HepG2 (cell line): ENCODE results near the gene PLEKHA5. TPM values are rescaled to one million over a fixed set of nuclear protein-coding genes. Genes with fewer than 3 reads are reported as not detected.
"Not testable (repeated sequence)": the region's sequence is repeated elsewhere in the genome, so short reads cannot be mapped to it uniquely, and the experiment has no call there.

ENCODE experiments used
- ATAC-seq: fragments of 200-7000 bp; cut with Tn5 transposase; 3 replicates; pipeline ENCODE4 v1.9.1; 2020; ENCODE audit warnings: mild to moderate bottlenecking, moderate library complexity
- BruUV-seq: library from RNA; stranded (reverse); fragments of 400-500 nt; replicated peaks from 2 replicates; lab custom pipeline; 2021; lab: Mats Ljungman, UMichigan
- CTCF ChIA-PET: fragments of 300-600 bp; formaldehyde crosslinking; extraction: SDS; loops from one replicate; lab custom pipeline; 2021; ENCODE audit warnings: low total read pairs, inconsistent platforms, low intra/inter-chr PET ratio; lab: Yijun Ruan, JAX
- POLR2A ChIA-PET: fragments of 350-600 bp; sonication (Branson Sonifier 250); formaldehyde crosslinking; loops from one replicate; lab custom pipeline; 2020; ENCODE audit warnings: antibody characterized with exemption, inconsistent platforms; lab: Yijun Ruan, JAX
- DNase-seq: peaks from one replicate; pipeline ENCODE4 v3.0.0-alpha.2; 2015; ENCODE audit warnings: low spot score
- FAIRE-seq: peaks from 3 replicates; lab custom pipeline; 2011; peaks lifted over from hg19 to GRCh38; lab: Jason Lieb, UNC
- H2AFZ ChIP-seq: one replicate; pipeline ENCODE4 v1.6.1; 2011; ENCODE audit warnings: low read length, inconsistent platforms
- H3K27ac ChIP-seq: fragments of 300-600 bp; 3 replicates; pipeline ENCODE4 v1.8.0; 2011; ENCODE audit warnings: mixed run types, mild to moderate bottlenecking, mixed read lengths, low read length, inconsistent platforms; ENCODE audit not compliant: insufficient read depth; ENCODE audit errors: extremely low read length
- H3K27me3 ChIP-seq, 2 experiments: fragments of 200-600 bp in 1 of 2; 2 replicates in 1 of 2; 3 replicates in 1 of 2; pipeline versions ENCODE4 v1.6.0 to v1.8.0; 2011; ENCODE audit warnings: low read length in 2 of 2, mild to moderate bottlenecking in 2 of 2, moderate library complexity in 2 of 2, inconsistent platforms in 1 of 2; ENCODE audit not compliant: insufficient read depth in 2 of 2, control insufficient read depth in 1 of 2
- H3K36me3 ChIP-seq, 2 experiments: fragments of 200-600 bp in 1 of 2; replicated peaks in 1 of 2; 2 replicates in 1 of 2; 3 replicates in 1 of 2; pipeline versions ENCODE4 v1.5.1 to v1.8.0; 2011; ENCODE audit warnings: low read length in 2 of 2, inconsistent platforms in 1 of 2; ENCODE audit not compliant: insufficient read depth in 2 of 2, control insufficient read depth in 1 of 2
- H3K4me1 ChIP-seq: 2 replicates; pipeline ENCODE4 v1.5.1; 2012; ENCODE audit warnings: low read length, inconsistent platforms; ENCODE audit not compliant: insufficient read depth
- H3K4me2 ChIP-seq: 2 replicates; pipeline ENCODE4 v1.6.0; 2011; ENCODE audit warnings: low read depth, low read length, inconsistent platforms
- H3K4me3 ChIP-seq, 3 experiments: fragments of 200-600 bp in 1 of 3; sonication (generic), shearing (Covaris generic) in 1 of 3; replicated peaks in 1 of 3; 2 replicates each; pipeline ENCODE4 v1.5.1; 2011 to 2016; ENCODE audit warnings: low read length in 3 of 3, inconsistent platforms in 2 of 3, low read depth in 2 of 3, mild to moderate bottlenecking in 2 of 3, control low read depth in 1 of 3, mixed read lengths in 1 of 3; ENCODE audit not compliant: insufficient read depth in 1 of 3
- H3K79me2 ChIP-seq: one replicate; pipeline ENCODE4 v1.6.1; 2011; ENCODE audit warnings: low read length, inconsistent platforms; ENCODE audit not compliant: insufficient read depth
- H3K9ac ChIP-seq: 2 replicates; pipeline ENCODE4 v1.6.0; 2011; ENCODE audit warnings: mild to moderate bottlenecking, low read depth, low read length, inconsistent platforms; ENCODE audit not compliant: insufficient read depth
- H3K9me3 ChIP-seq: 2 replicates; pipeline ENCODE4 v1.5.1; 2012; ENCODE audit warnings: mild to moderate bottlenecking, low read length
- H4K20me1 ChIP-seq: 2 replicates; pipeline ENCODE4 v1.6.0; 2011; ENCODE audit warnings: inconsistent platforms, mild to moderate bottlenecking, low read length, moderate library complexity; ENCODE audit not compliant: insufficient read depth
- ARNT ChIP-seq: fragments of 450-650 bp; IDR thresholded peaks from 2 replicates; pipeline ENCODE4 v1.6.1; 2017
- ATF7 ChIP-seq, 2 experiments: fragments of 450-650 bp in 1 of 2; sonication (generic) in 1 of 2; formaldehyde crosslinking in 1 of 2; IDR thresholded peaks; 2 replicates each; pipeline versions ENCODE4 v1.4.0 to v1.6.1; 2016 to 2020; ENCODE audit warnings: antibody characterized with exemption in 1 of 2, mild to moderate bottlenecking in 1 of 2, missing genetic modification reagents in 1 of 2
- CEBPB ChIP-seq: IDR thresholded peaks from 2 replicates; pipeline ENCODE4 v1.6.1; 2011; ENCODE audit warnings: low read depth, low read length, improper control_type of control experiment, borderline replicate concordance
- ESRRA ChIP-seq: sonication (generic); formaldehyde crosslinking; IDR thresholded peaks from 2 replicates; pipeline ENCODE4 v1.5.1; 2020; ENCODE audit warnings: mild to moderate bottlenecking, low read depth, missing genetic modification reagents
- GATAD2A ChIP-seq: IDR thresholded peaks from 2 replicates; pipeline ENCODE4 v1.6.1; 2016
- KDM2A ChIP-seq: sonication (generic); formaldehyde crosslinking; IDR thresholded peaks from 2 replicates; pipeline ENCODE4 v1.4.0; 2020; ENCODE audit warnings: low read depth, missing genetic modification reagents, borderline replicate concordance
- NCOA2 ChIP-seq: sonication (generic); formaldehyde crosslinking; IDR thresholded peaks from 2 replicates; pipeline ENCODE4 v1.8.0; 2022; ENCODE audit warnings: inconsistent platforms
- ZNF343 ChIP-seq: sonication (generic); formaldehyde crosslinking; IDR thresholded peaks from 2 replicates; pipeline ENCODE4 v1.4.0; 2020; ENCODE audit warnings: mild to moderate bottlenecking, missing genetic modification reagents
- WGBS: methylation state at CpG from one replicate; pipeline ENCODE4 v1.1.6; 2017; ENCODE audit warnings: low lambda C conversion rate; 5-methylcytosine and 5-hydroxymethylcytosine counted together
- in situ Hi-C: cut with HindIII; loops from 2 replicates; pipeline ENCODE4 v1.10.0; 2017; ENCODE audit warnings: low pct_unique_long_range_greater_than_20kb; ENCODE audit not compliant: extremely low pct_ligation_motif_present
- intact Hi-C: fragments of 100-400 bp; cut with micrococcal nuclease; formaldehyde crosslinking; loops from one replicate; pipeline ENCODE4 v1.10.0; 2022; ENCODE audit not compliant: unreplicated experiment
- polyA plus RNA-seq, 8 experiments: library from polyadenylated mRNA; depleted of rRNA in 3 of 8; stranded (reverse) in 7 of 8; unstranded in 1 of 8; fragments of >200 nt; fragmentation: Illumina TruSeq in 4 of 8; extraction: Trizol in 4 of 8; gene quantifications; 2 replicates each; pipeline versions ENCODE4 v1.2.1 to v1.2.3, GENCODE V29; 2011 to 2016; ENCODE audit warnings: low read depth in 4 of 8, missing spikeins in 1 of 8, mixed read lengths in 1 of 8; ENCODE audit not compliant: insufficient read depth in 1 of 8
- total RNA-seq, 5 experiments: library from RNA; depleted of rRNA; stranded (reverse); fragments of >200 nt; fragmentation: Illumina TruSeq; extraction: Trizol; gene quantifications; 2 replicates each; pipeline ENCODE4 v1.2.3, GENCODE V29; 2016; ENCODE audit warnings: low read depth in 1 of 5
- TF ChIP-seq, protein P1 (sequence below): sonication (generic); formaldehyde crosslinking; IDR thresholded peaks from 2 replicates; pipeline ENCODE4 v1.4.0; 2020; ENCODE audit warnings: mild to moderate bottlenecking, low read depth, missing genetic modification reagents

PLEKHA5 gene
- total and polyA plus RNA-seq, 2 of the 13 experiments (the other 11 are each of a cell fraction or from before 2014, with no cell fraction given), result 4.2 to 15.4 TPM

DNA sequence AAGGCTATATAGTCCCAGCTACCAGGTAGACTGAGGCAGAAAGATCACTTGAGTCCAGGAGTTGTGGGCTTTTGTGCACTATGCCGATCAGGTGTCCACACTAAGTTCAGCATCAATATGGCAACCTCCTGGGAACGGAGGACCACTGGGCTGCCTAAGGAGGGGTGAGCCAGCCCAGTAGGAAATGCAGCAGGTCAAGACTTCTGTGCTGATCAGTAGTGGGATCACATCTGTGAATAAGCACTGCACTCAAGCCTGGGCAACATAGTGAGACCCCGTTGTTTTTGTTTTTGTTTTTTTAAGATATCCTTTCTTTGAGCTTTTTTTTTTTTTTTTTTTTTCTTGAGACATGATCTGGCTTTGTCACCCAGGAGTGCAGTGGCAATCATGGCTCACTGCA, 174.0 kb downstream of the PLEKHA5 start (continued):
- TF ChIP-seq, protein P1, sequence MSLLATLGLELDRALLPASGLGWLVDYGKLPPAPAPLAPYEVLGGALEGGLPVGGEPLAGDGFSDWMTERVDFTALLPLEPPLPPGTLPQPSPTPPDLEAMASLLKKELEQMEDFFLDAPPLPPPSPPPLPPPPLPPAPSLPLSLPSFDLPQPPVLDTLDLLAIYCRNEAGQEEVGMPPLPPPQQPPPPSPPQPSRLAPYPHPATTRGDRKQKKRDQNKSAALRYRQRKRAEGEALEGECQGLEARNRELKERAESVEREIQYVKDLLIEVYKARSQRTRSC (CRISPR knock-in tag), result no peak
- TF ChIP-seq ZNF343 (CRISPR knock-in tag) (no peak), ATF7 (IDR thresholded peaks at IDR 0.05) (no peak), ATF7 (CRISPR knock-in tag; IDR thresholded peaks at IDR 0.05) (no peak), KDM2A (CRISPR knock-in tag) (no peak), GATAD2A (no peak), ARNT (no peak)

DNA sequence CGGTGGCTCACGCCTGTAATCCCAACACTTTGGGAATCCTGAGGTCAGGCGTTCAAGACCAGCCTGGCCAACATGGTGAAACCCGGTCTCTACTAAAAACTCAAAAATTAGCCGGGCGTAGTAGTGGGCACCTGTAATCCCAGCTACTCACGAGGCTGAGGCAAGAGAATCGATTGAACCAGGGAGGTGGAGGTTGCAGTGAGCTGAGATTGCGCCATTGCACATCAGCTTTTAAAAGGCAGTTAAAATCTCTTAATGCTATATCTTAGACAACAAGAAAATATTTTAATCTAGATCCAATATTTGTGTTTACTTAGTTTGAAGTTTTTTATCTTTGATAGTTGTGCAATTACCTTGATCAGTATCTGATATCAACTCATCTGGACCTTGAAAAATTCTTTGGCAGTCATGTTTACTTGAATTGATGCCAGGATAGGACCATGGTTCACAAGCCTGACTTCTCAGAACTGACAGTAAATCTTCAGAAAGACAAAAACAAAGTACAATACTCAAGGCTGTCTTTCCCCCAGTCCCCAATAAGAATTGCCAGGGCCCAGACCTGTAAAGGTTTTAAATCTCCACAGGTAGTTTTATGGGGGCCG, 174.7 kb downstream of the PLEKHA5 start:
- Histone ChIP-seq H2AFZ (no peak overlapping the region), H3K36me3 (peaks cover 0 to 3% of the 10 kb centered on the region in 2 experiments; a peak in 1 of 5 replicates), H3K9ac (no peak overlapping the region), H3K27me3 (no peaks in the 10 kb centered on the region), H3K9me3 (no peaks in the 10 kb centered on the region), H3K4me3 (no peak overlapping the region), H3K4me1 (no peaks in the 10 kb centered on the region), H3K27ac (no peak overlapping the region), H3K79me2 (no peaks in the 10 kb centered on the region), H4K20me1 (no peaks in the 10 kb centered on the region), H3K4me2 (no peak overlapping the region)
- BruUV-seq, result no TSS peak
- 85% methylated on average over 10 of the region's 10 CpGs for WGBS
- ChIA-PET CTCF (no interaction called here), POLR2A (no interaction called here)
- TF ChIP-seq NCOA2 (CRISPR knock-in tag) (0 out of 2 replicates have a peak, but pooled peaks have one; percentile 22), ESRRA (CRISPR knock-in tag) (no peak), CEBPB (peak; percentile 24; the same call in 1 of the 2 replicates)
- DNase-seq (peak; percentile 5), ATAC-seq (no peak), FAIRE-seq (no peak)
- in situ Hi-C loops, result loop anchor here (25.0 kb wide), 1 partner anchor 442 kb away; no protein-coding TSS in a partner anchor
- intact Hi-C loops, result no loop called here

DNA sequence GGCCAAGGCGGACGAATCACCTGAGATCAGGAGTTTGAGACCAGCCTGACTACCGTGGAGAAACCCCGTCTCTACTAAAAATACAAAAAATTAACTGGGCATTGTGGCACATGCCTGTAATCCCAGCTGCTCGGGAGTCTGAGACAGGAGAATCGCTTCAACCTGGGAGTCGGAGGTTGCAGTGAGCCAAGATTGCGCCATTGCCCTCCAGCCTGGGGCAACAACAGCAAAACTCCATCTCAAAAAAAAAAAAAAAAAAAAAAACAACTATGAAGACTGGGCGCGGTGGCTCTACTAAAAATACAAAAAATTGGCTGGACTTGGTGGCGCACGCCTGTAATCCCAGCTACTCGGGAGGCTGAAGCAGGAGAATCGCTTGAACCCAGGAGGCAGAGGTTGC, 176.1 kb downstream of the PLEKHA5 start:
- H3K36me3 ChIP-seq, H3K9me3 ChIP-seq, H3K4me3 ChIP-seq, ATAC-seq, FAIRE-seq, H3K27ac ChIP-seq, H4K20me1 ChIP-seq, DNase-seq, H3K79me2 ChIP-seq, H3K9ac ChIP-seq, H2AFZ ChIP-seq, H3K4me2 ChIP-seq, CTCF ChIA-PET, intact Hi-C loops, H3K4me1 ChIP-seq, H3K27me3 ChIP-seq, POLR2A ChIA-PET, BruUV-seq: not testable (repeated sequence)
- 98% methylated on average over 14 of the region's 14 CpGs for WGBS
- in situ Hi-C loops, result loop anchor here (25.0 kb wide), 1 partner anchor 443 kb away; no protein-coding TSS in a partner anchor
